CD4-positive, alpha-beta T cell treated with Interleukin-21 for 1 hour (primary cell): ENCODE measurements around the gene PRKCE.
"Not testable (repeated sequence)": the region's sequence is repeated elsewhere in the genome, so short reads cannot be mapped to it uniquely, and the experiment has no call there.

Source experiments
- DNase-seq: peaks from one replicate; pipeline ENCODE4 v3.0.0-alpha.2; 2020

PRKCE gene

GRCh38 chr2:45700407-45701013, 49.0 kb downstream of the PRKCE start:
- no peak for DNase-seq

- DNase-seq, result no peak
Observed at GRCh38 chr2:45705233-45705632, 53.8 kb downstream of the PRKCE start.

- DNase-seq, result no peak
Observed at GRCh38 chr2:45706033-45706432, 54.6 kb downstream of the PRKCE start.

GRCh38 chr2:45707006-45707405, 55.5 kb downstream of the PRKCE start:
- no peak for DNase-seq

- no peak for DNase-seq
Observed at GRCh38 chr2:45707661-45708060, 56.2 kb downstream of the PRKCE start.

- DNase-seq, result no peak
Observed at GRCh38 chr2:45708501-45708900, 57.0 kb downstream of the PRKCE start.

- DNase-seq, result no peak
Observed at GRCh38 chr2:45709137-45709536, 57.7 kb downstream of the PRKCE start.

- DNase-seq, result no peak
Observed at GRCh38 chr2:45710468-45710867, 59.0 kb downstream of the PRKCE start.

GRCh38 chr2:45711224-45711623, 59.7 kb downstream of the PRKCE start:
- DNase-seq, result no peak

GRCh38 chr2:45712570-45712969, 61.1 kb downstream of the PRKCE start:
- no peak for DNase-seq

GRCh38 chr2:45713136-45713535, 61.7 kb downstream of the PRKCE start:
- no peak for DNase-seq

- DNase-seq, result no peak
Observed at GRCh38 chr2:45713591-45713990, 62.1 kb downstream of the PRKCE start.

- DNase-seq, result no peak
Observed at GRCh38 chr2:45714679-45715078, 63.2 kb downstream of the PRKCE start.

- no peak for DNase-seq
Observed at GRCh38 chr2:45715601-45716379, 64.3 kb downstream of the PRKCE start.

- not testable (repeated sequence) for DNase-seq
Observed at GRCh38 chr2:45716432-45716831, 65.0 kb downstream of the PRKCE start.

- DNase-seq, result no peak
Observed at GRCh38 chr2:45716915-45717314, 65.4 kb downstream of the PRKCE start.

- no peak for DNase-seq
Observed at GRCh38 chr2:45720210-45720609, 68.7 kb downstream of the PRKCE start.

- DNase-seq, result no peak
Observed at GRCh38 chr2:45721150-45721549, 69.7 kb downstream of the PRKCE start.

- DNase-seq, result no peak
Observed at GRCh38 chr2:45722477-45722876, 71.0 kb downstream of the PRKCE start.

GRCh38 chr2:45723857-45724256, 72.4 kb downstream of the PRKCE start:
- DNase-seq, result no peak

- no peak for DNase-seq
Observed at GRCh38 chr2:45724335-45724734, 72.9 kb downstream of the PRKCE start.

GRCh38 chr2:45725731-45726130, 74.3 kb downstream of the PRKCE start:
- DNase-seq, result no peak

- DNase-seq, result no peak
Observed at GRCh38 chr2:45726188-45726587, 74.7 kb downstream of the PRKCE start.

GRCh38 chr2:45728458-45728942, 77.0 kb downstream of the PRKCE start:
- no peak for DNase-seq
